GM19324 (cell line): ENCODE results near the gene IGFL1.
"Not testable (repeated sequence)": the region's sequence is repeated elsewhere in the genome, so short reads cannot be mapped to it uniquely, and the experiment has no call there.

Experiments
- ATAC-seq: cut with Tn5 transposase; IDR thresholded peaks from one replicate; pipeline ENCODE4 v1.9.1; 2021; ENCODE audit warnings: mild to moderate bottlenecking, moderate library complexity; ENCODE audit not compliant: unreplicated experiment, low FRiP score

Gene IGFL1

GRCh38 chr19:46221981-46222610, 7.4 kb upstream of the IGFL1 start:
- ATAC-seq: no peak

DNA sequence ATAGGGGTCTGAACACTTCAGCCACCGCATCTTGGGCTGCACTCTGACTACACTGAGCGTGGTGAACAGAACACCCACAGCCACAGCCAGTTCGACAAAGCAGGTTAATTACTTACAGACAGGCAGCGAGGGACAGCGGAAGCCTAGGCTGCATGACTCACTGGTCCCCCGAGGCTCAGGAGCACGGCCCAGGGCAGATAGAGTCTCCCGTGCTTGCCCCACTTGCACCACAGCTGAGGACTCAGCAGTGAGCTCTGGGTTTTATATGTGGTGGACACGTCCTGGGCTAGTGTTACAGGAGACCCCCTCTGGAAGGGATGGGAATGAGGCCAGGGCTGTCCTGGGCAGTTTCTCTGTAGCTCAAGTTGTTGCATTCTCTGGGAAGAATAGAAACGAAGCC, 5.8 kb upstream of the IGFL1 start:
- not testable (repeated sequence) for ATAC-seq

- no peak for ATAC-seq
Observed at GRCh38 chr19:46224773-46225172, 4.8 kb upstream of the IGFL1 start.

DNA sequence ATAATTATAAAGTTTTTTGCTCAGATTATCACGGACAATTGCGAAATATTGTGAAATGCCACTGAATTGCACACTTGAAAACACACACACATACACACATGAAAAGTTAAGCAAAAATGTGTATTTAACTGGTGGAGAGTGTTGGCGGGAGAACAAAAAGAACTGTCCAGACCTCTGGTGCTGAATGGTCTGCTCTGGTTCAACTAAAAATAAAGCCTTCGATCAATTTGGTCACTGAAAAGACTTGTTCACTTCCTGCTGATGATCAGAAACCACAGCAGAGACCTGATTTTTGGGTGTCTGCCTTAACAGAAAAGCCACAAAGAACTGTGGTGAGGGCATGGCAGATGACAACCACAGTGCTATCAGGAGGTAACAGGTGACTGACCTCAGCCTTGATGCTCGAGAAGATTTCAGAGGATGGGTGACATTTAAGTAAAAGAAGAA, 4.0 kb upstream of the IGFL1 start:
- no peak for ATAC-seq

- ATAC-seq: no peak
Observed at GRCh38 chr19:46226438-46226973, 3.0 kb upstream of the IGFL1 start.

GRCh38 chr19:46232029-46232428, 2.5 kb downstream of the IGFL1 start:
- no peak for ATAC-seq

DNA sequence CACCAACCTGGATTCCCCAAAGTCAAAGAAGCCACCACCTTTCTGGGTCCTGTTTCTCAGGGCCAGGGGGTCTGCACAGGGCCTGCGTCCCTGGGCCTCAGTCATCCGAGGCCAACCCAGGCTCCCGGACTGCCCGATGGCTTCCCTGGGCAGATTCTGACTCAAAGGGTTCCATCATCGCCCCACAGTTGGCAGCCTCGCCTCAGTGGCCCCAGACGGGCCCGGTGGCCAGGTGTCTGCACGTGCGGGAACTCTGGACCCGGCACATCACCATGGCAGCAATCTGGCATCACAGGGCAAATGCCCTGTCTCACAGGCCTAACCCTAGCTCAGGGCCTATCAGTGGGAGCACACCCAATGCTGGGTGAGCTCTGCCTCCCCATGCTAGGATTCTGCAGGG, 2.9 kb downstream of the IGFL1 start:
- ATAC-seq: no peak

DNA sequence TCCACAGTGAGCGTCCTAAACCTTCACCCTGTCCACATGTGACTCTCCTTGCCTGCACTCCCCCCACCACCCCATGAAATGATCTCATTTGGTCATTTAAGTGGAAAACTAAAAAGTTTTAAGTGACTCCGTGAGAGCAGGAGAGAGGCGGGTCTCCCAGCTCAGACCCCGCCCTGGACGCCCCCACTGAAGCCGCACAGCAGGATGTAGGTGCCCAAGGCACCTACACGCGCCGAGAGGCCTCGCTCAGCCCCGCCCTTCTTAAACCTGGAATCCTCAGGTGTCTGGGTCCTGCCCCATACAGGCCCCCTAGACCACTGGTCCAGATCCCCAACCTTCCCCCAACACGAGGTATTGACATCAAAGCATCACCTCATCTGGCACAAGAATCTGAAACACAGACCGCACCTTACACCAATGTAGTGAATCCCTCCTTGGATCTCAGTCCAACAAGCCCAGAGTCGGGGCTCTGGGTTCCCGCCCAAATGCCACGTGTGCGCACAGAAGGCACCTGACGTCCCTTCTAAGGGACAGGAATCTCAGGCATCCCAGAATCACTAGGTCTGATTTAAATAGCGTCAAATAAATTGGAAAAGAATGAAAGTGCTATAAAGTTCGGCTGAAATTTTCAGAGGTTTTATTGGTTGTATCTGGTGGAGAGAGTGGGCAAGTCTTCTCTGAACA, 3.5 kb downstream of the IGFL1 start:
- no peak for ATAC-seq

DNA sequence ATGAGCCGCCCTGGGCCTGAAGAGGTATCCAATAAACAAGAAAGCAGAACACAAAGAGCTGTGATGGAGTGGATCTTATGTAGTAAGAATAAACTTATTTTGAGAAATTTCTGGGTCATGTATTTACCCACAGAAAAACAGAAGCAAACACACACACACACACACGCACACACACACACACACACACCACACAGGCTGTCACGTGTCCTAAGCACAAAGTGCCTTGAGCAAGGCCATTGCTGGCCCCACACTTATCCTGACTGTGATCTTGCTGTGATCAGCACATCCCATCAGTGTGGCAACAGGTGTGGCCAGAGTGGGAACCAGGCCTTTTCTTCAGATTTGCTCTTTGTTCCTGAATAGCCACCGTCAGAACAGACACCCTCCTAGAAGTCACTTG, 4.3 kb downstream of the IGFL1 start:
- ATAC-seq: not testable (repeated sequence)

- not testable (repeated sequence) for ATAC-seq
Observed at GRCh38 chr19:46238141-46238540, 8.6 kb downstream of the IGFL1 start.

- ATAC-seq: no peak
Observed at GRCh38 chr19:46239193-46240024, 9.9 kb downstream of the IGFL1 start.

DNA sequence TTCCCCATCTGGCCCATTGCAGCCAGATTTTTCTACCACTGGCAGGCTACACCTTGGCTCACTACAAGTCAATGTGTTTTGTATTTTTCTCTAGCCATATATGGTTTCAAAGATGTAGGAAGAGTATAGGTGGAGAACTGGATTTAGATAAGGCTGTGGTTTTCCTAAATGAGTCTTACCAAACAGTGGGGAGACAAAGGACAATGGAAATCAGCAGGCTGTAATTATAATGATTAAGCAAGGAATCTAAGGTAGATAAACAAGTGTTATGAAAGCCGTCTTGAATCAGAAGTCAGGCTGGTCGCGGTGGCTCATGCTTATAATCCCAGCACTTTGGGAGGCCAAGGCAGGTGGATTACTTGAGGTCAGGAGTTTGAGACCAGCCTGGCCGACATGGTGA, 11.2 kb downstream of the IGFL1 start:
- no peak for ATAC-seq

DNA sequence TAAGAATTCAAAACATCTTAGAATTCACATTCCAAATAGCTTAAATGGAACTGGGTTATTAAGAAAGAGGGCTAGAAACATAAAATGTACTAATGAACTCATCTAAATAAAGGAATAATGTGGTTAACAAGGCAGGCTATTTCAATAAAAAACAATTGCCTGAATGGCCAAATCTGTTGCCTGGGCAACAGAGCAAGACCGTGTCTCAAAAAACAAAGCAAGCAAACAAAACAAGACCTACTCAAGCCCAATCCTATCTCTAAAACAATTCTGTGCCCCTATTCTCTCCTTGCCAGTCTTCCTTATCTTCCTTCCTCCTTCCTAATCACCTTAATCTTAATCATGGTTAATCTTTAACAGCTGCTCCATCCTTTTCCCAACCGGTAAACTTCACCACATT, 12.1 kb downstream of the IGFL1 start:
- no peak for ATAC-seq

- not testable (repeated sequence) for ATAC-seq
Observed at GRCh38 chr19:46243081-46243654, 13.6 kb downstream of the IGFL1 start.

- no peak for ATAC-seq
Observed at GRCh38 chr19:46250076-46250735, 20.7 kb downstream of the IGFL1 start.

GRCh38 chr19:46251416-46251815, 21.9 kb downstream of the IGFL1 start:
- ATAC-seq: no peak

DNA sequence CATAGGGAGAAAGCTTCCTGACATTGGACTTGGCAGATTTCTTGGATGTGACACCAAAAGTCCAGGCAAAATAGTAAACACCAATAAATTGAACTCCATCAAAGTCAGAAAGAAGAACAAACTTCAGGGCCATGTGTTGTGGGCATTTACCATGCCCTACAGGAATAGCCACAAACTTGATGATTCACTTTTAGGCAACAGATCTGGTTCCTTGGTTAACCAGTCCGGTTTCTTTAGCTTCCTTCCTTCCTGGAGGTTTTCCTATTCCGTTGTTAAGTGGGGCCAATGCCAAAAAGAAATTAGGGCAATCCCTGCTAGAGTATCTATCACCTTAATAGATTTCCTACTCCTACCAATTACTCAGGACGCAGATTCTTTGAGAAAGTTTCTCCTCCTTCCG, 25.2 kb downstream of the IGFL1 start:
- ATAC-seq: no peak

- no peak for ATAC-seq
Observed at GRCh38 chr19:46256855-46257254, 27.3 kb downstream of the IGFL1 start.

DNA sequence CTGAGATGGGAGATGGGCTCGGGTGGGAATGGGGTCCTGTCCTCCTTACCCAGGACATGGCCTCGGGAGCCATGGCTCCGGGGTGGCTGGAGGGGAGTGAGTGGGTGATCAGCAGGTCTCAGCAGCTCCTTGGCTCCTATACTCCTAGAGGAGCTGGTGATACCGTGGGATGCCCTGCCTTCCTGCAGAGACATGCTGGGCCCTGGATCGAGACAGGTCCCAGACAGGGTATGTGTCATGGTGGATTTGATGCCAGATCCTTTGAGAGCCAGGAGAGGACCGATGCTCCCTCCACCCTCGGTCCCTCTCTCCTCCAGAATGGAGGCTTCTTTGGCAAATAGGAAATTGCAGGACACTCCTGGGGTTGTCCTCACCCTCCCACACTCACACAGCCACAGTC, 32.0 kb downstream of the IGFL1 start:
- not testable (repeated sequence) for ATAC-seq

- ATAC-seq: not testable (repeated sequence)
Observed at GRCh38 chr19:46262684-46263296, 33.2 kb downstream of the IGFL1 start.
